Measurements from ENCODE around the gene IL16.

The IL16 gene

GRCh38 chr15:81176291-81176893 lies 20.3 kb upstream of the IL16 start:
- H3K36me3 ChIP-seq (ENCODE audit: control insufficient read depth, insufficient read depth, low read length): no peaks in the 10 kb centered on the region
- no peak overlapping the region for H3K4me3 ChIP-seq (ENCODE audit: low read depth, low read length)
- no peaks in the 10 kb centered on the region for H3K9me3 ChIP-seq (ENCODE audit: control insufficient read depth, insufficient read depth, low read length)
- H3K4me1 ChIP-seq (ENCODE audit: control insufficient read depth, insufficient read depth, low read length): no peaks in the 10 kb centered on the region
- no peaks in the 10 kb centered on the region for H3K27me3 ChIP-seq (ENCODE audit: control insufficient read depth, insufficient read depth, low read length)
- H3K9ac ChIP-seq (ENCODE audit: low read depth, low read length): no peak overlapping the region

- H3K9ac ChIP-seq (ENCODE audit: low read depth, low read length): no peak overlapping the region
- no peaks in the 10 kb centered on the region for H3K9me3 ChIP-seq (ENCODE audit: control insufficient read depth, insufficient read depth, low read length)
- H3K4me1 ChIP-seq (ENCODE audit: control insufficient read depth, insufficient read depth, low read length): no peaks in the 10 kb centered on the region
- no peak overlapping the region for H3K4me3 ChIP-seq (ENCODE audit: low read depth, low read length)
- no peaks in the 10 kb centered on the region for H3K36me3 ChIP-seq (ENCODE audit: control insufficient read depth, insufficient read depth, low read length)
- no peaks in the 10 kb centered on the region for H3K27me3 ChIP-seq (ENCODE audit: control insufficient read depth, insufficient read depth, low read length)
Observed at GRCh38 chr15:81178365-81178764, 18.3 kb upstream of the IL16 start.

GRCh38 chr15:81181220-81181619 lies 15.5 kb upstream of the IL16 start:
- no peaks in the 10 kb centered on the region for H3K36me3 ChIP-seq (ENCODE audit: control insufficient read depth, insufficient read depth, low read length)
- H3K9ac ChIP-seq (ENCODE audit: low read depth, low read length): no peak overlapping the region
- no peaks in the 10 kb centered on the region for H3K27me3 ChIP-seq (ENCODE audit: control insufficient read depth, insufficient read depth, low read length)
- no peak overlapping the region for H3K4me3 ChIP-seq (ENCODE audit: low read depth, low read length)
- H3K4me1 ChIP-seq (ENCODE audit: control insufficient read depth, insufficient read depth, low read length): no peaks in the 10 kb centered on the region
- H3K9me3 ChIP-seq (ENCODE audit: control insufficient read depth, insufficient read depth, low read length): no peaks in the 10 kb centered on the region

- Histone ChIP-seq H3K9ac (ENCODE audit: low read depth, low read length) (no peak overlapping the region), H3K4me3 (ENCODE audit: low read depth, low read length) (no peak overlapping the region), H3K9me3 (ENCODE audit: control insufficient read depth, insufficient read depth, low read length) (no peaks in the 10 kb centered on the region), H3K4me1 (ENCODE audit: control insufficient read depth, insufficient read depth, low read length) (no peaks in the 10 kb centered on the region), H3K36me3 (ENCODE audit: control insufficient read depth, insufficient read depth, low read length) (no peaks in the 10 kb centered on the region), H3K27me3 (ENCODE audit: control insufficient read depth, insufficient read depth, low read length) (no peaks in the 10 kb centered on the region)
Observed at GRCh38 chr15:81182031-81182755, 14.5 kb upstream of the IL16 start.

- Histone ChIP-seq H3K4me3 (ENCODE audit: low read depth, low read length) (no peak overlapping the region), H3K4me1 (ENCODE audit: control insufficient read depth, insufficient read depth, low read length) (no peaks in the 10 kb centered on the region), H3K36me3 (ENCODE audit: control insufficient read depth, insufficient read depth, low read length) (no peaks in the 10 kb centered on the region), H3K9me3 (ENCODE audit: control insufficient read depth, insufficient read depth, low read length) (no peaks in the 10 kb centered on the region), H3K9ac (ENCODE audit: low read depth, low read length) (no peak overlapping the region), H3K27me3 (ENCODE audit: control insufficient read depth, insufficient read depth, low read length) (no peaks in the 10 kb centered on the region)
Observed at GRCh38 chr15:81182756-81183438, 13.8 kb upstream of the IL16 start.

- Histone ChIP-seq H3K9me3 (ENCODE audit: control insufficient read depth, insufficient read depth, low read length) (no peaks in the 10 kb centered on the region), H3K9ac (ENCODE audit: low read depth, low read length) (no peak overlapping the region), H3K36me3 (ENCODE audit: control insufficient read depth, insufficient read depth, low read length) (no peaks in the 10 kb centered on the region), H3K4me3 (ENCODE audit: low read depth, low read length) (no peak overlapping the region), H3K27me3 (ENCODE audit: control insufficient read depth, insufficient read depth, low read length) (no peaks in the 10 kb centered on the region), H3K4me1 (ENCODE audit: control insufficient read depth, insufficient read depth, low read length) (no peaks in the 10 kb centered on the region)
Observed at GRCh38 chr15:81183439-81183775, 13.3 kb upstream of the IL16 start.

GRCh38 chr15:81184188-81184587 lies 12.5 kb upstream of the IL16 start:
- Histone ChIP-seq H3K27me3 (ENCODE audit: control insufficient read depth, insufficient read depth, low read length) (no peaks in the 10 kb centered on the region), H3K36me3 (ENCODE audit: control insufficient read depth, insufficient read depth, low read length) (no peaks in the 10 kb centered on the region), H3K9me3 (ENCODE audit: control insufficient read depth, insufficient read depth, low read length) (no peaks in the 10 kb centered on the region), H3K4me3 (ENCODE audit: low read depth, low read length) (no peak overlapping the region), H3K9ac (ENCODE audit: low read depth, low read length) (no peak overlapping the region), H3K4me1 (ENCODE audit: control insufficient read depth, insufficient read depth, low read length) (no peaks in the 10 kb centered on the region)

- Histone ChIP-seq H3K4me1 (ENCODE audit: control insufficient read depth, insufficient read depth, low read length) (no peaks in the 10 kb centered on the region), H3K9me3 (ENCODE audit: control insufficient read depth, insufficient read depth, low read length) (no peaks in the 10 kb centered on the region), H3K9ac (ENCODE audit: low read depth, low read length) (no peak overlapping the region), H3K4me3 (ENCODE audit: low read depth, low read length) (no peak overlapping the region), H3K36me3 (ENCODE audit: control insufficient read depth, insufficient read depth, low read length) (no peaks in the 10 kb centered on the region), H3K27me3 (ENCODE audit: control insufficient read depth, insufficient read depth, low read length) (no peaks in the 10 kb centered on the region)
Observed at GRCh38 chr15:81185631-81186295, 10.9 kb upstream of the IL16 start.

- Histone ChIP-seq H3K9me3 (ENCODE audit: control insufficient read depth, insufficient read depth, low read length) (no peaks in the 10 kb centered on the region), H3K36me3 (ENCODE audit: control insufficient read depth, insufficient read depth, low read length) (no peaks in the 10 kb centered on the region), H3K4me3 (ENCODE audit: low read depth, low read length) (no peak overlapping the region), H3K4me1 (ENCODE audit: control insufficient read depth, insufficient read depth, low read length) (no peaks in the 10 kb centered on the region), H3K9ac (ENCODE audit: low read depth, low read length) (no peak overlapping the region), H3K27me3 (ENCODE audit: control insufficient read depth, insufficient read depth, low read length) (no peaks in the 10 kb centered on the region)
Observed at GRCh38 chr15:81188354-81188753, 8.3 kb upstream of the IL16 start.

- Histone ChIP-seq H3K4me3 (ENCODE audit: low read depth, low read length) (no peak overlapping the region), H3K27me3 (ENCODE audit: control insufficient read depth, insufficient read depth, low read length) (no peaks in the 10 kb centered on the region), H3K36me3 (ENCODE audit: control insufficient read depth, insufficient read depth, low read length) (no peaks in the 10 kb centered on the region), H3K9ac (ENCODE audit: low read depth, low read length) (no peak overlapping the region), H3K9me3 (ENCODE audit: control insufficient read depth, insufficient read depth, low read length) (no peaks in the 10 kb centered on the region), H3K4me1 (ENCODE audit: control insufficient read depth, insufficient read depth, low read length) (no peaks in the 10 kb centered on the region)
Observed at GRCh38 chr15:81189583-81190283, 6.9 kb upstream of the IL16 start.

GRCh38 chr15:81190922-81191507 lies 5.7 kb upstream of the IL16 start:
- Histone ChIP-seq H3K36me3 (ENCODE audit: control insufficient read depth, insufficient read depth, low read length) (no peaks in the 10 kb centered on the region), H3K27me3 (ENCODE audit: control insufficient read depth, insufficient read depth, low read length) (no peaks in the 10 kb centered on the region), H3K4me1 (ENCODE audit: control insufficient read depth, insufficient read depth, low read length) (no peaks in the 10 kb centered on the region), H3K9ac (ENCODE audit: low read depth, low read length) (no peak overlapping the region), H3K4me3 (ENCODE audit: low read depth, low read length) (no peak overlapping the region), H3K9me3 (ENCODE audit: control insufficient read depth, insufficient read depth, low read length) (no peaks in the 10 kb centered on the region)

Measured in iPS-15b (cell line).